GM18511 (cell line): Measurements from ENCODE around the gene BTBD7.
"Not testable (repeated sequence)": the region's sequence is repeated elsewhere in the genome, so short reads cannot be mapped to it uniquely, and the experiment has no call there.

Source experiments
- ATAC-seq: cut with Tn5 transposase; IDR thresholded peaks from one replicate; pipeline ENCODE4 v1.9.1; 2021; ENCODE audit warnings: mild to moderate bottlenecking, moderate library complexity; ENCODE audit not compliant: unreplicated experiment

The BTBD7 gene

DNA sequence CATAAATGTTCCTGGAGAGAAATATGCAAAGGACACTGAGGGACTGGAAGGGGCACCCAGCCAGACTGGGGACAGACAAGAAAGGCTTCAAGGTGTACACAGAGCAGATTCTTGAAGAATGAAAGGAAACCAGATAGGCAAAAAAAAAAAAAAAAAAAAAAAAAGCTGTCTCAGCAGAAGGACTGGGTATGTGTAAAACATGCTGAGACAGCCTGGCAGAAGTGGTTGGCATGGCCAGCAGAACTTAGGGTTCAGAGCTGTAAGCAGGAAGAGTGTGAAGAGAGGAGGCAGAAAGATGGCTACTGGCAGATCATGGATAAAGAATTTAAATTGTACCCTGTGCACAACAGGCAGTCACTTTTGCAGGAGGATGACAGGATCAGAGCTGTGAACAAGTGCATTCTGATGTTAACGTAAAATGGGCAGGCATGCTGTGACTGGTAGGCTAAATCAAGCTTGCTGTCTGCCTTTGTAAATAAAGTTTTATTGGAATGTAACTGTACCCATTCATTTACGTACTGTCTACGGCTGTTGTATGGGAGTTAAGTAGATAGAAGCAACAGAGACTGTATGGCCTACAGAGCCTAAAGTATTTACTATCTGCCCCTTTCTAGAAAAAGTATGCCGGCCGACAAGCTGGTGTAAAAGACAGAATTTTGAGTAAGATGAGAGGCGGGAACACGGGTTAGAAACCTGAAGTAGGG is 83.6 kb downstream of the BTBD7 start:
- no peak for ATAC-seq

- no peak for ATAC-seq
Measured at GRCh38 chr14:93246534-93246933, 86.3 kb downstream of the BTBD7 start.

- no peak for ATAC-seq
Measured at GRCh38 chr14:93245764-93246420, 86.9 kb downstream of the BTBD7 start.

- no peak for ATAC-seq
Measured at GRCh38 chr14:93240678-93241000, 92.2 kb downstream of the BTBD7 start.

DNA sequence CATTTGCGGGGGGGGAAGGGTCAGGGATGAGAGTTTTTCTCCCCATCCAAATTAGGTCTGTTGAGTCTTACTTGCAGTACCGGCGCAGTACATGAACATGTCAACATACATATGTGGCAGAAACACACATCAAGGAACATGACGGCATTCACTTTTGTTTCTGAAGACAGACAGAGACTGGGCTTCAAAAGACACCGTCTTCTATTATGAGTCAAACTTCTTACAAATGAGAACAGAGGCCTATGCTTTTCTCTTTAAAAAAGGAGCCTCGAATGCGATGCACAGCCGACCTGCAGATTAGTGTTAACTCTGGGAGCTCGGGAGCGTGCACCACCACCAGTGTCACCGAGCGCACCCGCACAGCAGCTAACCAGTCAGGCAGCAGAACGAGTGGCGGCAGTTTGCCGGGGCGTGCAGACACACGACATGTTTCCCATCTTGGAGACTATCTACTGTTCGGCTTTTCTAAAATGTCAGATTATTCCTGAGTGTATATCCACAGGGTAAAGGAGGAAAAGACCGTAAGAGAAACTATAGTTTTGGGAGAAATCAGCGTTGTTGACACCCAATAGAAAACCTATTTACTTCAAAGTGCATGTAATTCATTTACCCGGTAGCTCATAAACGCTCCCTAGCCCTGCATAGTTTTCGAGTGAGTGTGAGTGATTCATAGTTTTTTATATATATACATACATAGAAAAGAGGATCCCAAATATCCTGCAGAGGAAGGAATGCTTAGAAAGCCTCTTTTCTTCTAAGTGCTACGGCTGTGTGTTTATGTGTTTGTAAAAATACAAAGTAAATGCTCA is 92.8 kb downstream of the BTBD7 start:
- no peak for ATAC-seq

DNA sequence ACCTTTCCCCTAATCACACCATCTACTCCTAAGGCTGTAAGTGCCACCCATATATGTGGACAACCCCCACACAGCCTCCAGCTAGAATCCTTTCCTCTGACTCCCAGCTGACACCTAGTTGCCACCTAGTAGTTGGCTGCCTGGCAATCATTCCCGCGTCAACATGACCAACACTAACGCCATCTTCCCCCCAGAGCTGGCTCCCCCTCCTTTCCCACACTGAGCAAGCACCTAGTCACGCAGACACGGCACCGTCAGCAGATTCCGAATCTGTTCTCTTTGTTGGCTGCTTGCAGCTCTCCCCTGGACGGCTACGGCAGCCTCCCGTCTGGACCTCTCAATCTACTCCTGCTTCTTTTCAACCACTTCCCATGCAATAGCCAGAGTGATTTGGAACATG is 98.0 kb downstream of the BTBD7 start:
- ATAC-seq: no peak

DNA sequence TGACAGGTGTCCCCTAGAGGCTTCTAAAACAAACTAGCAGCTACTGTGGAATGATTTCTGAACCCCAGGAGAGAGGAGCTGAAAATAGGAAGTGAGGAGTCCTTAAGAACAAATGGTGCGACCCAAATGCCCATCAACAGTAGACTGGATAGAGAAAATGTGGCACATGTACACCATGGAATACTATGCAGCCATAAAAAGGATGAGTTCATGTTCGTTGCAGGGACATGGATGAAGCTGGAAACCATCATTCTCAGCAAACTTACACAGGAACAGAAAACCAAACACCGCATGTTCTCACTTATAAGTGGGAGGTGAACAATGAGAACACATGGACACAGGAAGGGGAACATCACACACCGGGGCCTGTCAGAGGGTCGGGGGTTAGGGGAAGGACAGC is 99.8 kb downstream of the BTBD7 start:
- not testable (repeated sequence) for ATAC-seq

DNA sequence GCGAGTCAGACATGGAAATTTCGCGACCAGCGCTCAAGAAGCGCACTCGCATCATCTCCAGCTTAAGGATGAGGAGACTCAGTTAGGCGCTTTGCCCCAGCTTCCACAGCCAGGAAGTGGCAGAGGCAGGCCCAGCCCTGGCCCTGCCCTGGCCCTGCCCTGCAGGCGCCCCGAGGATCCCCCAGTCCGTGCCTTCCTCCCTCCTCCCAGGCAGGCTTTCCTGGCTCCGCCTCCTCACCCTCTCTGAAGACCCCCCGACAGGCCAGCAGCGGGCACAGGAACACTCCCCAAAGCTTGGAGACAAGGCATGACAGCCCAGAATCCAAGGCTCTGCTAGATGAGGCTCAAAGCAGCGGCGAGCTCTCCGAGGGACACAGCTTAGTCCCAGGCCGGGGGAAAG is 100.7 kb downstream of the BTBD7 start:
- no peak for ATAC-seq

DNA sequence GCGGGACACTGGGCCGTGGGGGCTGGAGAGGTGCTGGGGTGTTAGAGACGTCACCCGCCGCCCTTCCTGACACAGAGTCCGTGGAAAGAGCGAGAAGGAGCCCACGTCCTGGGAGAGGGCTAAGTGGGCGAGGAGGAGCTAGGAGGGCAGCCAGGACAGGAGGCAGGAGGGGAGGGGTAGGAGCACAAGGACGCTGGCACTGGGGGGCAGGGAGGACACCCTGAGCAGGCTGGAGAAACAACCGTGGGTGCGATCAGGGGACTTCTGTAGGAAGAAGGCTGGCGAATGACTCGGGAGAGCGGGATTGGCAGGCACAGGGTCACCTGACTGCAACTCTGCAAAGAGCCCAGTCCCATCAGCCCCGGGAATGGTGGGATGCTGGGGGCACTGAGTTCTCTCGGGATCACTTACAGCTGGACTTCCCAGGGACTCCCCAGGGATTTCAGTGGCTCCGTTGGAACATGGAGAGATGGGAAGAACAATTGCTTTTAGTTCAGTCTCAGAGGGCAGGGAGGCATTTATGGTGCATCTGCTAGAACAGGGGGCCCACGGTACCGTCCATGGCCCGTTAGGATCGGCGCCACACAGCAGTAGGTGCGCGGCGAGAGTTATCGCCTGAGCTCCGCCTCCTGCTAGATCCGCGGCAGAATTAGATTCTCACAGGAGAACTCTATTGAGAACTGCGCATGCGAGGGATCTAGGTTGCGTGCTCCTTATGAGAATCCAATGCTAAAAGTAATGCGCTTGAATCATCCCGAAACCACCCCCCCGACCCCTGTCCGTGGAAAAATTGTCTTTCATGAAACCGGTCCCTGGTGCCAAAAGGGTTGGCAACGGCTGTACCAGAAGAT is 101.5 kb downstream of the BTBD7 start:
- no peak for ATAC-seq

GRCh38 chr14:93230539-93230938 is 102.3 kb downstream of the BTBD7 start:
- ATAC-seq: no peak

- ATAC-seq: no peak
Measured at GRCh38 chr14:93228550-93228949, 104.3 kb downstream of the BTBD7 start.

GRCh38 chr14:93223565-93223964 is 109.3 kb downstream of the BTBD7 start:
- ATAC-seq: no peak

- ATAC-seq: no peak
Measured at GRCh38 chr14:93220509-93220908, 112.3 kb downstream of the BTBD7 start.

DNA sequence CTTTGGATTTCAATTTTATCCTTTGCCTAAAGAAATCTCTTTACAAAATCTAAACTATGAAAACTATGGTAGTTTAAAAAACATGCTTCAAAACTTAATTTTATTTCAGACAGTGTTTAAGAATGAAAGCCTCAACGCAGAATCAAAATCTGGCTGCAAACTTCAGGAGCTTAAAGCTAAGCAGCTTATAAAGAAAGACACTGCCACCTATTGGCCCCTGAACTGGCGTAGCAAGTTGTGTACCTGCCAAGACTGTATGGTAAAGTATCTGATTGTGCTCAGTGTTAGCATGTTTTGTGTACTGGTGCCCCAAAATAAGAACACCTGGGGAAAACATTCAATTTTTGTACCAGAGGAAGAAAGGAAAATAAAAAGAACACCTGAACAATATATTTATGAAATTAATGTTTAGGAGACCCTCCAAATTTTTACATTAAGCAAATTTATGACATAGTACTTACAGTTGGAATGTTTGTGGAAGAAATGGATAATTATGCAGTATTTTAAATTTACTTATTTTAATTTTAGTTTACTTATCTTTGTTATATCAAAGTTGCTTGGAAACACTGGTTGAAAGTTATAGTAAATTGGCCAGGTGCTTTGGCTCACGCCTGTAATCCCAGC is 113.6 kb downstream of the BTBD7 start:
- no peak for ATAC-seq

- ATAC-seq: no peak
Measured at GRCh38 chr14:93214598-93214997, 118.2 kb downstream of the BTBD7 start.

DNA sequence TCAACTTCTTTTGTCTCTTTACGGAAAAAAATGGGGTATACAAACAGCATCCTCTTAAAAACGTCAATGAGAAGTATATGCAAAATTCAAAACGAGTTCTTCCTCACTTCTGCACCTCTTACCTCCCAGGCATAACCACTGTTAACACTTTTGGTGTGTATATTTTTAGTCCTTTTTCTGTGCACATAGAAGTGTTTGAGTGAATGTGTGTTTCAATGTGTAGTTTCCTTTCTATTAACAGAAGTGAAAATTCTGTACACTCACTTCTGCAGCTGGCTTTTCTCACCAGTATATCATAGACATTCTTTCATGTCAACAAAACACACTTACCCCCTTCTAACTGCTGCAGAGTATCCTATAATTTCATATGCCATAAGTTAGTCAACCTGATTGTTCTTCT is 120.4 kb downstream of the BTBD7 start:
- ATAC-seq: peak; percentile 69

- peak; percentile 54 for ATAC-seq
Measured at GRCh38 chr14:93207468-93208308, 125.1 kb downstream of the BTBD7 start.

DNA sequence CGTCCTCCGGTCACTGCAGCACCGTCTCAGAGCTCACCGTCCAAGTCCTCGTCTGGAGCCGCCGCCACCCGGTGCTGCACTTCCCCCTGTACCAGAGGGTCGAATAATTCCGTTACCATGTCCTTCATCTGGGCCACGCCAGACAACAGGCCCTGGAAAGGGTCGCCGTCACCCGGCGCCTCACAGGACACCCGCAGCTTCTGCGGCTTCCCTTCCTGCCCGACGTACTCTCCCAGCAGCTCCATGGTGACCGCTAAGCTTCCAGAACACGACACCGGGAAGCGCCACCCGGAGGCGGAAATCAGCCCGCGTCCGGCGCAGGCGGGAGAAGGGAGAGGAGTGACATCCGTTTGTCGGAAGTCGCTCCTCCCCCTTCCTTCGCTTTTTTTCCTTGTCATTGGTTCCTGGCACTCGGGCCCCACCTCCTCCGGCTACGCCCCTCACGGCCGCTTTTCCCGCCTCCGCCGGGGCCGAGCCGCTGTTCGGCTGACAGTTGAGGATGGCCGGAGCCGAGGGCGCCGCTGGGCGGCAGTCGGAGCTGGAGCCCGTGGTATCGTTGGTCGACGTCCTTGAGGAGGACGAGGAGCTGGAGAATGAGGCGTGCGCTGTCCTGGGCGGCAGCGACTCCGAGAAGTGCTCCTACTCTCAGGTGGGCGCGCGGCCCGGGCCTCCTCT is 125.9 kb downstream of the BTBD7 start, which contains the start of the genes GON7 and UBR7:
Gene GON7, minus strand, starts transcription at position 273 of the 675 bp plus-strand sequence. Its CDS starts 28 bp downstream, at position 245.
Gene UBR7, plus strand, starts transcription at position 464 of the 675 bp plus-strand sequence. Its CDS starts 36 bp downstream, at position 500.
- ATAC-seq: peak; percentile 83

GRCh38 chr14:93201155-93201704 is 131.6 kb downstream of the BTBD7 start:
- ATAC-seq: no peak
